ENCODE results near the gene CSNK2A1. TPM values are rescaled to one million over a fixed set of nuclear protein-coding genes. Genes with fewer than 3 reads are reported as not detected.
"Not testable (repeated sequence)": the region's sequence is repeated elsewhere in the genome, so short reads cannot be mapped to it uniquely, and the experiment has no call there.

The CSNK2A1 gene
- total RNA-seq, 1 donor from 2014 or later: 122 TPM

DNA sequence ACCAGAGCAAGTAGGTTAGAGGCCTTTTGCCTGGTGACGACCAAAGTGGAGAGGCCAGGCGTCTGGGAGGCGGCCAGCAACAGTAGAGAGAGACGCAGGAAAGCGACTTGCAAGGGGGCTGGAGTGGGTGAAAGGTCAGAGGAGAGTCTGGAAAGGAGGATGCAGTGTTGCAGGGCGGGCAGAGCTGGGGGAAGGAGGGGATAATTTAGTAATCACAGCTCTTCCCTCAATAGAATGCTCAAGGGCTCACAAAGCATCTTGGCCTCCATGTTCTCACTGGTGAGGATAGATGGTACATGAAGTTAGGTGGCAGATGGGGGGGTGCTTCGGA, 41.3 kb upstream of the CSNK2A1 start:
- intact Hi-C loops (cut with micrococcal nuclease): no loop called here
- H3K27ac ChIP-seq (replicated peaks): no peak overlapping the region
- no peaks in the 10 kb centered on the region for H3K36me3 ChIP-seq
- DNase-seq: no peak
- TF ChIP-seq, protein P1, sequence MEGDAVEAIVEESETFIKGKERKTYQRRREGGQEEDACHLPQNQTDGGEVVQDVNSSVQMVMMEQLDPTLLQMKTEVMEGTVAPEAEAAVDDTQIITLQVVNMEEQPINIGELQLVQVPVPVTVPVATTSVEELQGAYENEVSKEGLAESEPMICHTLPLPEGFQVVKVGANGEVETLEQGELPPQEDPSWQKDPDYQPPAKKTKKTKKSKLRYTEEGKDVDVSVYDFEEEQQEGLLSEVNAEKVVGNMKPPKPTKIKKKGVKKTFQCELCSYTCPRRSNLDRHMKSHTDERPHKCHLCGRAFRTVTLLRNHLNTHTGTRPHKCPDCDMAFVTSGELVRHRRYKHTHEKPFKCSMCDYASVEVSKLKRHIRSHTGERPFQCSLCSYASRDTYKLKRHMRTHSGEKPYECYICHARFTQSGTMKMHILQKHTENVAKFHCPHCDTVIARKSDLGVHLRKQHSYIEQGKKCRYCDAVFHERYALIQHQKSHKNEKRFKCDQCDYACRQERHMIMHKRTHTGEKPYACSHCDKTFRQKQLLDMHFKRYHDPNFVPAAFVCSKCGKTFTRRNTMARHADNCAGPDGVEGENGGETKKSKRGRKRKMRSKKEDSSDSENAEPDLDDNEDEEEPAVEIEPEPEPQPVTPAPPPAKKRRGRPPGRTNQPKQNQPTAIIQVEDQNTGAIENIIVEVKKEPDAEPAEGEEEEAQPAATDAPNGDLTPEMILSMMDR (IDR thresholded peaks at IDR 0.05; ENCODE audit: borderline replicate concordance): no peak
- no peaks in the 10 kb centered on the region for H3K27me3 ChIP-seq (ENCODE audit: low read depth)
- H3K4me3 ChIP-seq: no peak overlapping the region
- peaks cover 25% of the 10 kb centered on the region for H3K4me1 ChIP-seq
- no peaks in the 10 kb centered on the region for H3K9me3 ChIP-seq (replicated peaks)

DNA sequence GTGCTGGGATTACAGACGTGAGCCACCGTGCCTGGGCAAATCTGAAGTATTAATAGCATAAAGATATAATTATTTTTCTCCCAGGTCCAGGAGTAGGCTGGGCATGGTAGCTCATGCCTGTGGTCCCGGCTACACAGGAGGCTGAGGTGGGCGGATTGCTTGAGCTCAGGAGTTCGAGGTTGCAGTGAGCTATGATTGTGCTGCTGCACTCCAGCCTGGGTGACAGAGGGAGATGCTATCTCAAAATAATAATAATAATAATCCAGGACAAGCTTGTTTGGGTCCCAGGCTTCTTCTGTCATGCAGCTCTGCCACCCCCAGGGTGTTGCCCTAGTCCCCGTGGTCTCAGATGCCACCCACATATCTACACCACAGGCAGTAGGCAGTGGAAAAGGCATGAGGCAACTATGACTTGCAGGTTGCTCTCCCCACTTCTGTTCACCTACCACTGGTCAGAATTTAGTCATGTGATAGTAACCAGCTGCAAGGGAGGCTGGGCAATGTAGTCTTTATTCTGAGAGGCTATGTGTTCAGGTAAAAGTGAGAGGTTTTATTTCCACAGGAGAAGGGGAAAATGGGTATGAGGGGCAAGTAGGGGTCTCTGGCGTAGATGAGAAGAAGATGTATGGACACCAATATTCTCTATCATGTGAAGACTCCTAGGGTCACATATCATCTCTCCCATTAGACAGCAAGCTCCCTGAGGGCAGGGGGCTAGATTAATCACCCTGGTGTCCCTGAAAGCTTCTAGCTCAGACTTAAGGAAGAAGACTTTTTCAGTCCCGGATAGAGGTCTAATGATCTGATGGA, 40.8 kb upstream of the CSNK2A1 start:
- peaks cover 19% of the 10 kb centered on the region for H3K4me1 ChIP-seq
- no peak for DNase-seq
- no peaks in the 10 kb centered on the region for H3K9me3 ChIP-seq (replicated peaks)
- H3K4me3 ChIP-seq: no peak overlapping the region
- no peaks in the 10 kb centered on the region for H3K27me3 ChIP-seq (ENCODE audit: low read depth)
- no peak overlapping the region for H3K27ac ChIP-seq (replicated peaks)
- intact Hi-C loops (cut with micrococcal nuclease): no loop called here
- TF ChIP-seq, protein P1 (IDR thresholded peaks at IDR 0.05; ENCODE audit: borderline replicate concordance): no peak
- no peaks in the 10 kb centered on the region for H3K36me3 ChIP-seq

DNA sequence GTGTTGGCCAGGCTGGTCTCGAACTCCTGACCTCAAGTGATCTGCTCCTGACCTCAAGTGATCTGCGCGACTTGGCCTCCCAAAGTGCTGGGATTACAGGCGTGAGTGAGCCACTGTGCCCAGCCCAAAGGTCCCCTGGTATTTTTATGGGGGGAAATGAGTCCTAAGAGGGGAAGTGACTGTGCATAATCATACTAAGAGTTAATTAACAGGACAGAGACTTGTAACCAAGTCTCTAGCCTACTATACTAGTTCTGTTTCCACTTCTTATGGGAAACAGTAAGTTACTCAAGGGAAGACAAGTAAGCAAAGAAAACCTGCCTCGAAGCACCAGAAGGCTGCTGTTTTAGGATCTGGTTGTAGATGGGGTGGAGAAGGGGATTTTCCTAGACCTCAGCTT, 38.6 kb upstream of the CSNK2A1 start:
- H3K27me3 ChIP-seq (ENCODE audit: low read depth): no peaks in the 10 kb centered on the region

DNA sequence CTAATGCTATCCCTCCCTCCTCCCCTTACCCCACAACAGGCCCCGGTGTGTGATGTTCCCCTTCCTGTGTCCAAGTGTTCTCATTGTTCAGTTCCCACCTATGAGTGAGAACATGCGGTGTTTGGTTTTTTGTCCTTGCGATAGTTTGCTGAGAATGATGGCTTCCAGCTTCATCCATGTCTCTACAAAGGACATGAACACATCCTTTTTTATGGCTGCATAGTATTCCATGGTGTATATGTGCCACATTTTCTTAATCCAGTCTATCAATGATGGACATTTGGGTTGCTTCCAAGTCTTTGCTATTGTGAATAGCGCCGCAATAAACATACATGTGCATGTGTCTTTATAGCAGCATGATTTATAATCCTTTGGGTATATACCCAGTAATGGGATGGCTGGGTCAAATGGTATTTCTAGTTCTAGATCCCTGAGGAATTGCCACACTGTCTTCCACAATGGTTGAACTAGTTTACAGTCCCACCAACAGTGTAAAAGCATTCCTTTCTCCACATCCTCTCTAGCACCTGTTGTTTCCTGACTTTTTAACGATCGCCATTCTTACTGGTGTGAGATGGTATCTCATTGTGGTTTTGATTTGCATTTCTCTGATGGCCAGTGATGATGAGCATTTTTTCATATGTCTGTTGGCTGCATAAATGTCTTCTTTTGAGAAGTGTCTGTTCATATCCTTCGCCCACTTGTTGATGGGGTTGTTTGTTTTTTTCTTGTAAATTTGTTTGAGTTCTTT, 35.5 kb upstream of the CSNK2A1 start:
- H3K36me3 ChIP-seq; H3K9me3 ChIP-seq (replicated peaks); DNase-seq; H3K27me3 ChIP-seq (ENCODE audit: low read depth); H3K4me3 ChIP-seq; intact Hi-C loops (cut with micrococcal nuclease); H3K27ac ChIP-seq (replicated peaks): not testable (repeated sequence)
- peaks cover 28% of the 10 kb centered on the region for H3K4me1 ChIP-seq

More for the DNA sequence above, 38.6 kb upstream of the CSNK2A1 start:
- TF ChIP-seq, protein P1 (IDR thresholded peaks at IDR 0.05; ENCODE audit: borderline replicate concordance): no peak
- Histone ChIP-seq H3K4me3 (no peak overlapping the region), H3K27ac (replicated peaks) (no peak overlapping the region), H3K4me1 (peaks cover 1% of the 10 kb centered on the region), H3K9me3 (replicated peaks) (no peaks in the 10 kb centered on the region), H3K36me3 (no peaks in the 10 kb centered on the region)
- intact Hi-C loops (cut with micrococcal nuclease): no loop called here
- DNase-seq: no peak

DNA sequence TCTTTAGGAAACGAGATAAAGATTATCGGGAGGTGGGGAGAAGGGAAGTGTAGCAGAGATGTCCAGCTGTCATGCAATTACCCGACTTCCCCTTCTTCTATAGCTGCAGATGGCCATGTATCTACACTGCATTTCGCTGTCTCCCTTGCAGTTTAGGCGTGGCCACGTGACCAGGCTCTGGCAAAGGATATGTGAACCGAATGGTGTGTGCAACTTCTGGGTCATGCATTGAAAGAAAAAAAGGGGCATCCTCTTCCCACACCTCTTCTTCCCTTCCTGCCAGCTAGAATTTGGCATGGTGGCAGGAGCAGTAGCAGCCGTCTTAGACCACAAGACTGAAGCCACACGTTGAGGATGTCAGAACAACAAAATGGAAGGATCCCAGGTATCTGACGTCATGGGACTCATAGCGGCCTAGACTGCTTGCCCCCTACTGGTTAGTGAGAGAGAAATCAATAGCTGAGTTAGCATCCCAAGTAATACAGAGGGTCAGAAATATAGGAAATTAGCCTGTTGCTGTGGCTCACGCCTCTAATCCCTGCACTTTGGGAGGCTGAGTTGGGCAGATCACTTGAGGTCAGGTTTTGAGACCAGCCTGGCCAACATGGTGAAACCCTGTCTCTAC, 33.7 kb upstream of the CSNK2A1 start:
- H3K4me3 ChIP-seq: no peak overlapping the region
- no peaks in the 10 kb centered on the region for H3K9me3 ChIP-seq (replicated peaks)
- H3K27me3 ChIP-seq (ENCODE audit: low read depth): no peaks in the 10 kb centered on the region
- intact Hi-C loops (cut with micrococcal nuclease): no loop called here
- TF ChIP-seq, protein P1 (IDR thresholded peaks at IDR 0.05; ENCODE audit: borderline replicate concordance): peak; percentile 25
- H3K27ac ChIP-seq (replicated peaks): no peak overlapping the region
- H3K4me1 ChIP-seq: peaks cover 47% of the 10 kb centered on the region
- H3K36me3 ChIP-seq: no peaks in the 10 kb centered on the region
- no peak for DNase-seq
